Inflammatory macrophage treated with lipopolysaccharide for 4 hours (primary cell): ENCODE results near the gene NEURL3.
"Not testable (repeated sequence)": the region's sequence is repeated elsewhere in the genome, so short reads cannot be mapped to it uniquely, and the experiment has no call there.

Experiments used
- DNase-seq: peaks from one replicate; pipeline ENCODE4 v3.0.0-alpha.2; 2020

NEURL3 gene

DNA sequence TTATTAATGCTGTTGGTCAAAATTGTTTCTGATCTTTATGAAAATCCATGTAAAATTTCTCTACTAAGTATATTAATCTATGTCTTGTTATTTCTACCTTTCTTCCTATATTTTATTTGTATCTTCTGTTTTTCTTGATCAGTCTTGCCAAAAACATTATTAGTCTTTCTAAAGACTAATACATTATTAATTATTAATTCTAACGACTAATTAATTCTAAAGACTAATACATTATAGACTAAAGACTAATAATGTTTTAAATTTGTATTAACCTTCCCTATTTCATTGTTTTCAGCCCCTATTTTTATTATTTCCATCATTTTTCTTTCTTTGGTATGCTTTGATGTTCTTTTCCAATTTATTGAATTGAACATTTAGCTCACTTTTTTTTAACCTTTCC is 27.7 kb downstream of the NEURL3 start:
- no peak for DNase-seq

DNA sequence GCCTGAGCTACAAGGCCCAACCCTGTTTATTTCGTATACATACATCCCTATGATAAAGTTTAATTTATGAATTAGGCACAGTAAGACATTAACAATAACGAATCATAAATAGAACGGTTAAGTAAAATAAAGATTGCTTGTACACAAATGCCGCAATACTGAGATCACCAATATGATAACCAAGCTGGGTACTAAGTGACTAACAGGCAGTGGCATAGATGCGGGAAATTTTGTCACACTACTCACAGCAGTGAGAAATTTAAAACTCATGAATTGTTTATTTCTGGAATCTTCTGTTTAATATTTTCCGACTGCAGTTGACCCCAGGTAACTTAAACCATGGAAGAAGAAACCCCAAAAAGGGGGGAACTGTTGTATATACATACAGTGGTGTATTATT is 33.4 kb downstream of the NEURL3 start:
- DNase-seq: no peak

DNA sequence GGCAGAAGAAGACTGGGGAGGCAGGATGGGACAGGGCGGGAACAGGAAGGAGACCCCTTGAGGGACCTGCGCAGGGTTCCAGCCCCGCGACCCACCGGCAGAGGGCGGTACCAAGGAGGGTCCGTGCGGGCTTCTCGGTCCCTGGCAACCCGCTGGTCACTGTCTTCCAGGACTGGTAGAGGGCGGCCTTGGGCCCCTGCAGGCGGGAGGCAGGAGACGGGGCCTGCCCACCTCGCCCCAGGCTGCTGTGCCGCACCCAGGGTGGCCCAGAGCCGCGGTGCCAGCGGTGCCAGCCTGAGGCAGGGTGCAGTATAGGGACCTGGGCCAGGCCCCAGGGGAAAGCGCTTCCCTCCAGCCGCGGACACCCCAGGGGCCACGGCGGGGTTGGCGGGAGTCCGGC is 34.5 kb downstream of the NEURL3 start:
- DNase-seq: peak; percentile 58

DNA sequence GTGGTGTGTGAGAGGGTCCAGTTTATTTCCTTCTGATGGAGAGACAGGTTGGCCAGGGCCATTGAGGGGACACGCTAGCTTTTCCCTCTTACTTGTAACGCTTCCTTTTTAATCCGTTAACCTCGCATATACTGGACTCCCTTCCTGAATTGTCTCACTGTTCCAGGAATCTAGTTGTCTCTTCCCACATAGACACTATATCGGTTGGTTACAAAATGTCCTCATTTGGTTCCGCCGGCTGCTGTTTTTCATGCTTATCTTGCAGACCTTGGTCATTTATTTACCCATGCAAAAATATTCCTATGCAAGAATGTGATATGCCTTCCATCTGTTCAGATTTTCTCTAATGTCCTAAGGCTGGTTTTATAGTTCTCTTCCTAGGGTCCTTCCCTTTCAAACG is 35.0 kb downstream of the NEURL3 start:
- DNase-seq: no peak

DNA sequence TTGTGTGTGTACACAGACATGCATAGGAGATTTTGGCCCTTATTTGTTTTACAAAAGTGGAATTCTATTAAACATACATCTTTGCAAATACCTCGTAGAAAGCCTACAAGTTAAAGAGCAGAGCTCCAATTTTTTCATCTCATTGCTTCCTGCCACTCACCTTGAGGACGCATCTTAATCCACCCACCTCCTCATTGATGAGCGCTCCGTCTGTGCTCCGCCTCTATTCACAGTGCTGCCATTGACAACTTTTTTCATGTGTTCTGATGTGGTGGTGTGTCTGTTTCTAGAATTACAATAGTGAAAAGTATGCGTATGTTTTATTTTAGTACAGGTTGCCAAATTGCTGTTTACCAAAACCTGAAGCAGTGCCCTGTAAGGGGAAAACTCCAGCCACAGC is 36.3 kb downstream of the NEURL3 start:
- DNase-seq: no peak

DNA sequence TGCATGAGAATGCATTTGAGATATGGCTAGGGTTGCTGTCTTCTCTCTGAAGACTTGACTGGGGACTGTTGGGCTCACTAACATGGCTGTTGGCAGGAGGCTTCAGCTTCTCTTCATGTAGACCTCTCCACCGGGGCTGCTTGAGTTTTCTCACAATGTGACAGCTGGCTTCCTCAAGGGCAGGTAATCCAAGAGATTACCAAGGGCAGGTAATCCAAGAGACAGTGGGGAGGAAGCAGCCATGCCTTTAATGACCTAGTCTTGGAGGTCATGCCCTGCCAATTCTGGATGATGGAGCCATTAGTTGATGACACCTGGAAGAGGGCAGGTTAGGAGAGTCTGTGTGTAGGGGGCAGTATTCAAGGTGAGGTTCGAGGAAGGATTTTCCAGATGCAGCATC is 40.5 kb downstream of the NEURL3 start:
- DNase-seq: no peak

DNA sequence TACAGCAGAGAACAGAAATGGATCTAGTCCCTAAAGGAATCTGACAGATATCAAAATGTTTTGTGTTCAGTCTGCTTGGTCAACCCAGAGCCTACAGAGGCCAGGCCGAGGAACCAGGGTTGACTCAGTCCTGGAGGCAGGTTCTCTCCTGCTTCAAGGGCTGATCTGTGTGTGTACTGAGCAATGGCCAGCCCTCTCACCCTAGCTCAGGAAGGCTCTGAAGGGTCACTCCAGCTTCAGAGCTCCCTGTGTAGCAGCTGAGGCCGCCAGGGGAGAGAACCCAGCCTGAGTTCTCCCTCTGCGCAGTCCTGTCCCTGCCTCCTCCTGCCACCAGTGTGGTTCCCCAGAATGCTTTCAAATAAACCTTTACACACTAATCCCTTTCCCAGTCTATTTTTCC is 41.1 kb downstream of the NEURL3 start:
- DNase-seq: no peak

DNA sequence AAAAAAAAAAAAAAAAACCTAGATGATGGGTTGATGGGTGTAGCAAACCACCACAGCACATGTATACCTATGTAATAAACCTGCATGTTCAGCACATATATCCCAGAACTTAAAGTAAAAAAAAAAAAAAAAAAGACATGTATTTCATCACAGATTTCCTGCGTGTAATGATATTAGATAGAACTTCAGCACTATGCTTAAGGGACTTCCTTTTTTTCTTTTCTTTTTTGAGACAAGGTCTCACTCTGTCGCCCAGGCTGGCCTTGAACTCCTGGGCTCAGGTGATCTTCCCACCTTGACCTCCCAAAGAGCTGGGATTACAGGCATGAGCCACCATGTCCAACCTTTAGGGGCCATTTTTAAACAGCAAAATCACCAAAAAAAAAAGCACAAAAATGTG is 42.0 kb downstream of the NEURL3 start:
- DNase-seq: no peak

DNA sequence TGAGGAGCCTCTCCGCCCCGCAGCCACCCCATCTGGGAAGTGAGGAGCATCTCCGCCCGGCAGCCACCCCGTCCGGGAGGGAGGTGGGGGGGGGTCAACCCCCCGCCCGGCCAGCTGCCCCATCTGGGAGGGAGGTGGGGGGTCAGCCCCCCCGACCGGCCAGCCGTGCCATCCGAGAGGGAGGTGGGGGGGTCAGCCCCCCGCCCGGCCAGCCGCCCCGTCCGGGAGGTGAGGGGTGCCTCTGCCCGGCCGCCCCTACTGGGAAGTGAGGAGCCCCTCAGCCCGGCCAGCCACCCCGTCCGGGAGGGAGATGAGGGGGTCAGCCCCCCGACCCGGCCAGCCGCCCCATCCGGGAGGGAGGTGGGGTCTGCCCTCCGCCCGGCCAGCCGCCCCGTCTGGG is 43.5 kb downstream of the NEURL3 start:
- DNase-seq: not testable (repeated sequence)

DNA sequence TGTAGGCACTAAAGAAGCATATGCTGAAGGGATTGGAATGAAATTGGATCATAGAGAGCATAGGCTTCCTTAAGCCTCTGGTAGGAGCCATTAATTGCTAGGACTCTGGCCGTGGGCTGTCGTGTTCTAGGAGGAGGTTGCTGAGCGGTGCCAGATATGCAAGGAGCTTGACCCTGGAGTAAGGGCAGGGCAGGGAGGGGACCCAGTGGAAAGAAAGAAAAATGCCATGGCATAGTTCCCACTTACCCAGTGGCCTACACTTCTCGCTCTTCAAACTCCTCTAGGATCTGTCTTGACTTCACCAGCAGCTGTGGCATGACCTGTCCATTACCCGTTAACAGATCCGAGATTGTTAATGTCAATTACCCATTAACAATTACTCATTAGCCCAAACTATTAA is 53.1 kb downstream of the NEURL3 start:
- DNase-seq: no peak

DNA sequence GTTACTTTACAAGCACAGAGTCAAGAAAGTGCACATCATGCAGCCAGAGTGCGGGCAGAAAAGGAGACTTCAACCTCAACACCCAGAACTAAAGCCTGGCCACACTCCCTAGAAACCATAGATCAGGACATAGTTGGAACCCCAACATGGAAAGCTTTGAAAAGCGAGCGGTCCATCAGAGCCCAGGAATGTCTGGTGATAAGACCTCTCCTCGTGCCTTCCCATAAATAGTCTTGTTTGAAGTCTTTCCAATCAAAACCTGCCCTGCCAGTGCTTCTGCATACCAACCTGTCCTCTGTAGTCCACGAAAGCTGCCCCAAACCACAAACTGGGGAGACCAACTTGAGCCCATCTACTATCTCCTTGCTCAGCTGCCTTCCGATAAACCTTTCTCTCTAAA is 55.5 kb downstream of the NEURL3 start:
- no peak for DNase-seq

DNA sequence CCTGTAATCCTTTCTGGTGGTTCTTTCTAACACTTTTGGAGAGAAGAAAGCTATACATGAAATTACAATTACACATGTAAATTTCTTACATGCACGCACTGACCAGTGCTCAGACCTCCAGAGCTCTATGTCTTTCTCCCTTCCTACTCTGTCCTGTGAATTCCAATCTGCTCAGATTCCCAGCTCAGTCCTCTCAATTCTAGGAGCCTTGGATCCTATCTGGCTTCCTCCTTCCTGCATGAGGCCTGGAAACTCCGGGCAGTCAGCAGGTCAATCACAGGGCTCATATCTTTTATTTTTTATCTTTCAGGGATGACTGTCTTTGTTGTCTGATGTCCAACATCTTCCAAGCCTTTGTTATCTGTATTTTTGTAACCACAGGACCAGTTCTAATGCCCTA is 56.0 kb downstream of the NEURL3 start:
- DNase-seq: no peak

DNA sequence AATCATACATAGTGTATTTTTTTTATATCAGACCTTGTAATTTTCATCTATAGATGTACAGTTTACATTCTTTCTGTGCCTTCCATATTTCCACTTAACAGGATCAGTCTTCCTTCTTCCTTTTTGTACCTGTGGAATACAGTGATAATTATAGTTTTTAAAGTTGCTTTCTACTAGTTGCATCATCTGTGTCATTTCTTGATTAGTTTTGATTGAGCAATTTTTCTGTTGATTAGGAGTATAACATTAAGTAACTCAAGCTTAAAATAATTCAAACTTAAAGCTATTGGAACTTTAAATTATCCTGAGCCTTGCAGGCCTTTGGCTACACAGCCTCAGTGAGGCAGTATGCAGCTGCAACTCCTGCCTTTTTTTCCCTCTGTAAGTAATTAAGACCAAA is 57.4 kb downstream of the NEURL3 start:
- no peak for DNase-seq
